Mucosa of descending colon (tissue), 3 donors: ENCODE data around the gene SDR42E2. TPM values are rescaled to one million over a fixed set of nuclear protein-coding genes. Genes with fewer than 3 reads are reported as not detected.
A peak's percentile ranks its signal among the peaks of the same experiment; 100 is the strongest.
"Not testable (repeated sequence)": the region's sequence is repeated elsewhere in the genome, so short reads cannot be mapped to it uniquely, and the experiment has no call there.

ENCODE experiments used
- ATAC-seq: fragments of 200-7000 bp; cut with Tn5 transposase; one replicate; pipeline ENCODE4 v1.9.1; 2020; ENCODE audit warnings: mild to moderate bottlenecking, moderate library complexity
- DNase-seq, 3 donors: peaks; one replicate each; pipeline ENCODE4 v3.0.0-alpha.2; 2020
- H3K36me3 ChIP-seq: fragments of 200-600 bp; one replicate; pipeline ENCODE4 v1.8.0; 2021; ENCODE audit warnings: low read depth, mild to moderate bottlenecking
- H3K4me1 ChIP-seq: fragments of 200-600 bp; one replicate; pipeline ENCODE4 v1.8.0; 2021; ENCODE audit warnings: low read depth, mild to moderate bottlenecking
- H3K4me3 ChIP-seq: fragments of 200-600 bp; one replicate; pipeline ENCODE4 v1.8.0; 2021; ENCODE audit warnings: mild to moderate bottlenecking
- H3K9me3 ChIP-seq: fragments of 200-600 bp; one replicate; pipeline ENCODE4 v1.8.0; 2021; ENCODE audit warnings: mild to moderate bottlenecking
- CTCF ChIP-seq: fragments of 200-600 bp; IDR thresholded peaks from one replicate; pipeline ENCODE4 v1.8.0; 2022; ENCODE audit warnings: antibody characterized with exemption, mild to moderate bottlenecking
- intact Hi-C, 2 donors: fragments of 100-400 bp; cut with DNase I in 1 of 2; cut with micrococcal nuclease in 1 of 2; formaldehyde crosslinking; loops; one replicate each; pipeline versions ENCODE4 v1.11.0 to v1.11.1; 2022; cut with DNase I, micrococcal nuclease
- total RNA-seq, 3 donors: library from RNA; stranded (reverse); fragmentation: NEBNext Ultra II Directional in 2 of 3; extraction: Animal tissue kit (Norgen Biotek cat#: 25700) in 2 of 3; gene quantifications; one replicate each; pipeline versions ENCODE4 v1.2.1 to v1.2.4, GENCODE V29; 2021 to 2023
- donor health status: DM: no; HTN: no; CAD: no; lungs with moderate emphysema.
- donor health status: DM: no; HTN: no; CAD: no.
- donor health status: DM: no; HTN: yes; CAD: no.

The SDR42E2 gene
- total RNA-seq, 3 donors from 2014 or later = not detected

GRCh38 chr16:22213801-22214200 is 51.5 kb downstream of the SDR42E2 start:
- Histone ChIP-seq H3K36me3 (no peaks in the 10 kb centered on the region), H3K9me3 (no peaks in the 10 kb centered on the region), H3K4me3 (no peak overlapping the region), H3K4me1 (peaks cover 12% of the 10 kb centered on the region)
- intact Hi-C loops = no loop called here
- TF ChIP-seq CTCF = no peak
- DNase-seq (no peak), ATAC-seq (no peak)

- no peaks in the 10 kb centered on the region for H3K9me3 ChIP-seq
- DNase-seq (no peak), ATAC-seq (no peak)
- intact Hi-C loops = no loop called here
- peaks cover 14% of the 10 kb centered on the region for H3K4me1 ChIP-seq
- no peak overlapping the region for H3K4me3 ChIP-seq
- no peaks in the 10 kb centered on the region for H3K36me3 ChIP-seq
- TF ChIP-seq CTCF = no peak
Measured at GRCh38 chr16:22214402-22214801, 52.1 kb downstream of the SDR42E2 start.

- intact Hi-C loops = no loop called here
- peaks cover 17% of the 10 kb centered on the region for H3K4me1 ChIP-seq
Measured at GRCh38 chr16:22214889-22215288, 52.6 kb downstream of the SDR42E2 start.

GRCh38 chr16:22216191-22216831 is 54.0 kb downstream of the SDR42E2 start:
- Histone ChIP-seq H3K4me1 (peaks cover 17% of the 10 kb centered on the region), H3K9me3 (no peaks in the 10 kb centered on the region), H3K36me3 (no peaks in the 10 kb centered on the region), H3K4me3 (no peak overlapping the region)
- DNase-seq (no peak), ATAC-seq (no peak)
- no peak for TF ChIP-seq CTCF
- intact Hi-C loops = no loop called here

More at GRCh38 chr16:22214889-22215288, 52.6 kb downstream of the SDR42E2 start:
- DNase-seq (no peak), ATAC-seq (no peak)
- Histone ChIP-seq H3K36me3 (no peaks in the 10 kb centered on the region), H3K4me3 (no peak overlapping the region), H3K9me3 (no peaks in the 10 kb centered on the region)
- no peak for TF ChIP-seq CTCF

GRCh38 chr16:22216832-22217225 is 54.5 kb downstream of the SDR42E2 start:
- H3K9me3 ChIP-seq, intact Hi-C loops, ATAC-seq, DNase-seq, H3K36me3 ChIP-seq, H3K4me3 ChIP-seq: not testable (repeated sequence)
- peaks cover 13% of the 10 kb centered on the region for H3K4me1 ChIP-seq

GRCh38 chr16:22217890-22218730 is 55.8 kb downstream of the SDR42E2 start:
- DNase-seq (no peak), ATAC-seq (peak; percentile 56)
- Histone ChIP-seq H3K4me3 (no peak overlapping the region), H3K36me3 (no peaks in the 10 kb centered on the region), H3K9me3 (no peaks in the 10 kb centered on the region), H3K4me1 (peaks cover 6% of the 10 kb centered on the region)
- no peak for TF ChIP-seq CTCF
- intact Hi-C loops = no loop called here
